Measurements from ENCODE around the gene NAGLU. TPM values are rescaled to one million over a fixed set of nuclear protein-coding genes. Genes with fewer than 3 reads are reported as not detected.

NAGLU gene
- total and polyA plus RNA-seq, 2 of the 13 experiments (the other 11 are each of a cell fraction or from before 2014, with no cell fraction given): 28.2 to 40.1 TPM

DNA sequence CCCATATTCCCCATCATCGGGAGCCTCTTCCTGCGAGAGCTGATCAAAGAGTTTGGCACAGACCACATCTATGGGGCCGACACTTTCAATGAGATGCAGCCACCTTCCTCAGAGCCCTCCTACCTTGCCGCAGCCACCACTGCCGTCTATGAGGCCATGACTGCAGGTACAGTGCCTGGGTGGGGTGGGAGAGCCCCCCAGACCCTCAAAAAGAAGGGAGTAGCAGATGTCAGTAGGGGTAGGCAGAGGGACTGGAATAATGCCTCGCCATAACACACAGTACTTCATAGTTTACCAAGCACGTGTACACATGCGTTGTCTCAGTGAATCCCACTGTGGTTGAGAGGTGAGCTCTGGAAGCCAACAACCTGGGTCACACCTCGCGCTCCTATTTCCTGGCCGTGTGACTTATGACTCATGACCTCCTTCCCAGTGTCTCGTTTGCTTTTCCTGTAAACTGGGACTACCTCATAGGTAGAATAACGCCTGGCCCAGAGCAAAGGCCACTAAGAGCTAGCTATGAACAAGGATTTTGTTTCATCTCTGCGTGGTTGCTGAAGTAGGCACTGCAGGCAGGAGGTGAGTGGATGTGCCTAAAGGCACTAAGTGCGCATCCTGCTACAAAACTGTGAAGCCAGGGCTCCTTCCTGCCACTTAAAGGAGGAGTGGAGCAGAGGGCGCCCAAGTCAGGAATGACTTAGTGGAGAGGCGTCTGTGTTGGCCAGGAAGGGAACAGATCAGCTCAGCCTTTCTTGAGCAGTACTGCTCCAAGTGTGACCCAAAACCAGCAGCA, 5.2 kb downstream of the NAGLU start (continued):
- TF ChIP-seq, protein P1, sequence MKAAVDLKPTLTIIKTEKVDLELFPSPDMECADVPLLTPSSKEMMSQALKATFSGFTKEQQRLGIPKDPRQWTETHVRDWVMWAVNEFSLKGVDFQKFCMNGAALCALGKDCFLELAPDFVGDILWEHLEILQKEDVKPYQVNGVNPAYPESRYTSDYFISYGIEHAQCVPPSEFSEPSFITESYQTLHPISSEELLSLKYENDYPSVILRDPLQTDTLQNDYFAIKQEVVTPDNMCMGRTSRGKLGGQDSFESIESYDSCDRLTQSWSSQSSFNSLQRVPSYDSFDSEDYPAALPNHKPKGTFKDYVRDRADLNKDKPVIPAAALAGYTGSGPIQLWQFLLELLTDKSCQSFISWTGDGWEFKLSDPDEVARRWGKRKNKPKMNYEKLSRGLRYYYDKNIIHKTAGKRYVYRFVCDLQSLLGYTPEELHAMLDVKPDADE (CRISPR knock-in tag; IDR thresholded peaks at IDR 0.05): no peak
- TF ChIP-seq HDAC2 (CRISPR knock-in tag; IDR thresholded peaks at IDR 0.05) (peak; percentile 76), CC2D1A (CRISPR knock-in tag; IDR thresholded peaks at IDR 0.05) (no peak), MEIS2 (CRISPR knock-in tag; IDR thresholded peaks at IDR 0.05) (peak; percentile 81; the same call in 1 of the 2 replicates), KLF15 (CRISPR knock-in tag; IDR thresholded peaks at IDR 0.05; ENCODE audit: borderline replicate concordance) (no peak), ZNF790 (CRISPR knock-in tag; IDR thresholded peaks at IDR 0.05; ENCODE audit: borderline replicate concordance) (peak; percentile 67; the same call in 1 of the 2 replicates), SRSF1 (optimal IDR thresholded peaks at IDR 0.05; ENCODE audit: low read depth, low read length) (no peak), NCOA5 (CRISPR knock-in tag; IDR thresholded peaks at IDR 0.05) (no peak), ZNF235 (CRISPR knock-in tag; IDR thresholded peaks at IDR 0.05; ENCODE audit: borderline replicate concordance) (no peak), SAFB2 (CRISPR knock-in tag; IDR thresholded peaks at IDR 0.05; ENCODE audit: borderline replicate concordance, low read depth) (no peak; the same call in 1 of the 2 replicates), ZNF484 (CRISPR knock-in tag; IDR thresholded peaks at IDR 0.05; ENCODE audit: borderline replicate concordance, low read depth) (no peak), KLF6 (CRISPR knock-in tag; IDR thresholded peaks at IDR 0.05) (peak; percentile 87; the same call in 1 of the 2 replicates), ZNF891 (CRISPR knock-in tag; IDR thresholded peaks at IDR 0.05) (no peak), ZNF510 (CRISPR knock-in tag; IDR thresholded peaks at IDR 0.05; ENCODE audit: low read depth) (peak; percentile 92; the same call in 1 of the 2 replicates), ATM (IDR thresholded peaks at IDR 0.05; ENCODE audit: borderline replicate concordance) (no peak), ZNF160 (CRISPR knock-in tag; IDR thresholded peaks at IDR 0.05) (no peak; the same call in 1 of the 2 replicates), POGZ (CRISPR knock-in tag; IDR thresholded peaks at IDR 0.05) (0 out of 2 replicates have a peak, but pooled peaks have one; percentile 32), ZNF543 (CRISPR knock-in tag; IDR thresholded peaks at IDR 0.05) (0 out of 2 replicates have a peak, but pooled peaks have one; percentile 28), ZNF569 (CRISPR knock-in tag; IDR thresholded peaks at IDR 0.05; ENCODE audit: borderline replicate concordance) (no peak), SUZ12 (IDR thresholded peaks at IDR 0.05; ENCODE audit: low read depth, low read length) (no peak), SRF (IDR thresholded peaks at IDR 0.05; ENCODE audit: low read depth, low read length) (no peak), ZNF614 (CRISPR knock-in tag; IDR thresholded peaks at IDR 0.05; ENCODE audit: borderline replicate concordance) (peak; percentile 93), PLRG1 (conservative IDR thresholded peaks at IDR 0.05) (no peak), SP1 (IDR thresholded peaks at IDR 0.05) (no peak), SP1 (CRISPR knock-in tag; IDR thresholded peaks at IDR 0.05) (peak; percentile 15; the same call in 1 of the 2 replicates), ZNF180 (CRISPR knock-in tag; IDR thresholded peaks at IDR 0.05; ENCODE audit: borderline replicate concordance, low read depth) (no peak), EZH2 (conservative IDR thresholded peaks at IDR 0.05; ENCODE audit: low read depth, low read length) (no peak), JARID2 (CRISPR knock-in tag; IDR thresholded peaks at IDR 0.05; ENCODE audit: insufficient replicate concordance) (no peak), ZNF652 (CRISPR knock-in tag; IDR thresholded peaks at IDR 0.05; ENCODE audit: borderline replicate concordance, low read depth) (peak; percentile 40; the same call in 1 of the 2 replicates), HDAC1 (CRISPR knock-in tag; IDR thresholded peaks at IDR 0.05) (peak; percentile 86)
- TF ChIP-seq, protein P2, sequence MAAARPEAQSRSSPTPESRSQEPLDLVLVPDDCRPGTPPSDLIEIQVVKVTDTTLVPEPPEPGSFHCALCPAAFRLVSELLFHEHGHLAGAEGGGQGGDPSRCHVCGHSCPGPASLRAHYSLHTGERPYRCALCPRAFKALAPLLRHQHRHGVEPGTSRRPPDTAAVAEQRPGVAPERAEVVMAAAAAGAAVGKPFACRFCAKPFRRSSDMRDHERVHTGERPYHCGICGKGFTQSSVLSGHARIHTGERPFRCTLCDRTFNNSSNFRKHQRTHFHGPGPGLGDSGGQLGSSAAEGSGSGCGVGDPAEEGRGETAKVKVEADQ (CRISPR knock-in tag; IDR thresholded peaks at IDR 0.05; ENCODE audit: borderline replicate concordance): peak; percentile 65

Measured in HepG2 (cell line).